Glutamatergic neuron (in vitro differentiated cells): ENCODE data around the gene U2AF1L4. TPM values are rescaled to one million over a fixed set of nuclear protein-coding genes. Genes with fewer than 3 reads are reported as not detected.

Source experiments
- DNase-seq: peaks from one replicate; pipeline ENCODE4 v3.0.0; 2022
- H3K27ac Mint-ChIP-seq: one replicate; pipeline ENCODE4 v1.8.0; 2020; ENCODE audit warnings: mild to moderate bottlenecking, mixed read lengths, inconsistent platforms; ENCODE audit not compliant: unreplicated experiment
- H3K27me3 Mint-ChIP-seq: one replicate; pipeline ENCODE4 v1.8.0; 2020; ENCODE audit warnings: mild to moderate bottlenecking, moderate library complexity, mixed read lengths, inconsistent platforms; ENCODE audit not compliant: unreplicated experiment
- H3K36me3 Mint-ChIP-seq: one replicate; pipeline ENCODE4 v1.8.0; 2020; ENCODE audit warnings: mild to moderate bottlenecking, mixed read lengths, inconsistent platforms; ENCODE audit not compliant: unreplicated experiment
- H3K4me1 Mint-ChIP-seq: one replicate; pipeline ENCODE4 v1.8.0; 2020; ENCODE audit warnings: mild to moderate bottlenecking, low read depth, mixed read lengths, inconsistent platforms; ENCODE audit not compliant: unreplicated experiment
- H3K4me3 Mint-ChIP-seq: one replicate; pipeline ENCODE4 v1.8.0; 2020; ENCODE audit warnings: mild to moderate bottlenecking, mixed read lengths, inconsistent platforms; ENCODE audit not compliant: unreplicated experiment
- H3K9me3 Mint-ChIP-seq: one replicate; pipeline ENCODE4 v1.8.0; 2020; ENCODE audit warnings: mild to moderate bottlenecking, moderate library complexity, mixed read lengths, inconsistent platforms; ENCODE audit not compliant: unreplicated experiment
- total RNA-seq: library from RNA; stranded (reverse); fragmentation: NEBNext Ultra II Directional; extraction: Animal tissue kit (Norgen Biotek cat#: 25700); gene quantifications from one replicate; pipeline ENCODE4 v1.2.1, GENCODE V29; 2021; ENCODE audit not compliant: unreplicated experiment
- TF ChIP-seq, protein P1 (sequence below): fragments of 200-600 bp; sonication (generic); IDR thresholded peaks from one replicate; pipeline ENCODE4 v1.5.0; 2021; ENCODE audit not compliant: partially characterized antibody, unreplicated experiment

U2AF1L4 gene
- total RNA-seq, 1 donor from 2014 or later, result 24.3 TPM

GRCh38 chr19:35746087-35746462, 857 bp upstream of the U2AF1L4 start:
- H3K4me3 Mint-ChIP-seq, result peak overlapping the region; percentile 98
- TF ChIP-seq, protein P1, sequence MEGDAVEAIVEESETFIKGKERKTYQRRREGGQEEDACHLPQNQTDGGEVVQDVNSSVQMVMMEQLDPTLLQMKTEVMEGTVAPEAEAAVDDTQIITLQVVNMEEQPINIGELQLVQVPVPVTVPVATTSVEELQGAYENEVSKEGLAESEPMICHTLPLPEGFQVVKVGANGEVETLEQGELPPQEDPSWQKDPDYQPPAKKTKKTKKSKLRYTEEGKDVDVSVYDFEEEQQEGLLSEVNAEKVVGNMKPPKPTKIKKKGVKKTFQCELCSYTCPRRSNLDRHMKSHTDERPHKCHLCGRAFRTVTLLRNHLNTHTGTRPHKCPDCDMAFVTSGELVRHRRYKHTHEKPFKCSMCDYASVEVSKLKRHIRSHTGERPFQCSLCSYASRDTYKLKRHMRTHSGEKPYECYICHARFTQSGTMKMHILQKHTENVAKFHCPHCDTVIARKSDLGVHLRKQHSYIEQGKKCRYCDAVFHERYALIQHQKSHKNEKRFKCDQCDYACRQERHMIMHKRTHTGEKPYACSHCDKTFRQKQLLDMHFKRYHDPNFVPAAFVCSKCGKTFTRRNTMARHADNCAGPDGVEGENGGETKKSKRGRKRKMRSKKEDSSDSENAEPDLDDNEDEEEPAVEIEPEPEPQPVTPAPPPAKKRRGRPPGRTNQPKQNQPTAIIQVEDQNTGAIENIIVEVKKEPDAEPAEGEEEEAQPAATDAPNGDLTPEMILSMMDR, result no peak
- peaks cover 10% of the 10 kb centered on the region for H3K9me3 Mint-ChIP-seq
- no peaks in the 10 kb centered on the region for H3K36me3 Mint-ChIP-seq
- H3K27me3 Mint-ChIP-seq, result peaks cover 5% of the 10 kb centered on the region
- H3K4me1 Mint-ChIP-seq, result peaks cover 10% of the 10 kb centered on the region
- peak overlapping the region; percentile 96 for H3K27ac Mint-ChIP-seq
- DNase-seq, result no peak

DNA sequence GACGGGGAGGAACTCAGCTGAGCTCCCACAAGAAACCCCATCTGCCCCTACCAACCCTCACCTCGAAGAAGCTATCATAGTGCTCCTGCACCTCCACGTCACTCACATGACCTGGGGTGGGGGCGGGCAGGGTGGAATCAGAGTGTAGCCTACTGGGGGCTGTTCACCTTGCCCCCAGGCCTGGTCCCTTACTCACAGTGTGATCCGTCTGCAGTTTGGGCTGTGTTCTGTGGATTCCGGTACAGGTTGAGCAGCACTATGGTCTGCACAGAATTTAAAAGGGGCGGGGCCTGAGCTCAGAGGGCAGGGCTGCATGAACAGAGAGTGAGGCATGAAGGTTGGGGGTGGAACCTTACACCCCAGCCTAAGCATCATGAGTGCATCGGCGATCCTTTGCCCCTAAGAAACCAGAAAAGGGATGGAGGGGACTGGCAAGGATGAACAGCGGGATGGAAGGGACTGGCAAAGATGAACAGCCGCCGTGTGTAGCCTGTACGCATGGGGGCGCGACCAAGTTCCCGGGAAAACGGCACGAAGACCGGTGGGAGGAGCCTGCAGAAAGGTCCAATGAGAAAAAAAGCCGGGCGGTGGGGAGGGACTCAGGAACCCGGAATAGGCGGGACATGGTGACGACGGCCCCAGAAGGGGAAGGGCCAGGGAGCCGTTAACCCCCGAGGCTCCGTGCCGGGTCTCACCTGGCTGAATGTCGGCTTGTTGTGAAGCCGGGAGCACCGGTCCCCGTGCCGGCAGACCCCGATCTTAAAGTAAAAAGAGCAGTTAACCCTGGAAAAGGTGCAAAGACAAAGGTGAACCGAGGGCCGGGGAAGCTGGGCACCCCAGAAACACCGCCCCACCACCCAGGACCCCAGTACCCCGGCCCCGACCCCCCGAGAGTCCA, 539 bp downstream of the U2AF1L4 start:
- H3K27me3 Mint-ChIP-seq, result peaks cover 4% of the 10 kb centered on the region

DNA sequence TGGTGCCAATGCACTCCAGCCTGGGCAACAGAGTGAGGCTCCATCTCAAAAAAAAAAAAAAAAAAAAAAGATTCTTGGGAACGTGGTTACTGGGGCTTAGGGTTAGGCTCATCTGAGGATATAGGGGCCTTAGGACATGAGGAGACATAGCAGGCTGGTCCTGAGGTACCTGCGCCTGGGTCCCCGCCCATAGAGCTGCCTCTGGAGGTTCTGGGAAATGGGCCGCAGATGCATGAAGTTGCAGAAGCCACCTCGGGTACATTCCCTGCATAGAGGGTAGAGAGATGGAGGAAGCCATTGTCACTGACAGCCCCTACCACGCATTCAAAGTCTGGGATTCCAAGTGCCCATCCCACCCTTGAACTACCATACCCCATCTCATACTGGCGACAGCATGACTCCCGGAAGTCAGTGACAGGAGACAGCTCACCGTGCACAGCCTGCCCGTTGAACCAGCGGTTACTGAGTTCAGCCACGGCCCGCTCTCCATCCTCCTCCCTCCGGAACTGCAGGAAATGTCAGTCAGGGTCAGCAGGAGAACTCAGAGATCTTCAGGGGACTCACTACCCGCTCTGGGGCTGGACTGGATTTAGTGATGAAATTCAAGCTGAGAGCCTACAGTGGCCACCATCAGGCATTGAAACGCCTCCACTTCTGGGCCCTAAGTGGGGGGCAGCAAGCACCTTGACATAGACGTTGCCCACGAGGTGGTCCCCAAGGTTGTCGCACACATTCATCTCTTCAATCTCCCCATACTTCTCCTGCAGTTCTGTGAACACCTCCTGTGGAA, 1.4 kb downstream of the U2AF1L4 start:
- Mint-ChIP-seq H3K4me1 (peaks cover 9% of the 10 kb centered on the region), H3K27ac (peak overlapping the region; percentile 96)

More for the DNA sequence above, 539 bp downstream of the U2AF1L4 start:
- Mint-ChIP-seq H3K4me1 (peaks cover 10% of the 10 kb centered on the region), H3K4me3 (peak overlapping the region; percentile 98), H3K9me3 (peaks cover 13% of the 10 kb centered on the region), H3K27ac (peak overlapping the region; percentile 96), H3K36me3 (no peaks in the 10 kb centered on the region)
- TF ChIP-seq, protein P1, result no peak
- peak; percentile 95 for DNase-seq

DNA sequence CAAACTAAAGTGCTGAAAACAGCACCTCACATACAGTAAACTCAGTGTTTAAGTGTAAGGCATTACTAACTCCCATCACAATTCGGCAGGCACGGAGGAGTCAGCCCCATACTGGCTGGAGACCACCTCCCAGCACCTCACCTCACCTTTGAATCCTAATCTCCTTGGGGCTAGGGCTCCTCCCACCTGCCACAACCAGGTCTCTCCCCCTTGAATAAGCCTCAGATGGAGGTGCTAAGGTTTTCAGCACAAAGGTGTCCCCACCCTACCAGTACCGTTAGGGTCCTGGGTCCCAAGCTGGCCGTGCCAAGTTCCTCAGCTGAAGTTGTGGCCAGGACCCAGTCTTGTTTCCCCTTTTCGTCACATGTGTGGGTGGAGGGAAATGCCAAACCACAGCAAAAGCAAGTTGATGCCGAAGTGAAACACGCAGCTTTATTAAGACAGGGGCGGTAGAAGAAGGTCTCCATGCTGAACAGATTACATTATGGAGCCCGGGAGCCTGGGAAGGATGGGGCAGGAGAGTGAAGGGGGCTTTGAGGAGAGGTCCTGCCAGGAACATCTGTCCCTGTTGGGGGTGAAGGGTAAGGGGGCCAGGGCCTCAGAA, 3.0 kb downstream of the U2AF1L4 start, which contains the start of gene IGFLR1:
IGFLR1 (minus strand) TSS at position 332 of the 604 bp plus-strand sequence. CDS start 1,272 bp downstream, outside the sequence.
- H3K4me1 Mint-ChIP-seq, result peaks cover 6% of the 10 kb centered on the region
- H3K4me3 Mint-ChIP-seq, result peak within 1 kb of the TSS; percentile 52
- no peaks in the 10 kb centered on the region for H3K36me3 Mint-ChIP-seq
- H3K9me3 Mint-ChIP-seq, result peaks cover 10% of the 10 kb centered on the region
- no peak for DNase-seq
- peak within 1 kb of the TSS; percentile 62 for H3K27ac Mint-ChIP-seq
- TF ChIP-seq, protein P1, result no peak
- H3K27me3 Mint-ChIP-seq, result no peaks in the 10 kb centered on the region

More for the DNA sequence above, 1.4 kb downstream of the U2AF1L4 start:
- Mint-ChIP-seq H3K9me3 (peaks cover 9% of the 10 kb centered on the region), H3K4me3 (peak overlapping the region; percentile 98), H3K36me3 (no peaks in the 10 kb centered on the region), H3K27me3 (no peaks in the 10 kb centered on the region)
- TF ChIP-seq, protein P1, result no peak
- DNase-seq, result no peak
